NCI-H146 (cell line): ENCODE data around the gene DUOXA1.

Experiments
- DNase-seq: peaks from one replicate; lab custom pipeline; 2025; lab: John Stamatoyannopoulos, UW

Gene DUOXA1, protein sequence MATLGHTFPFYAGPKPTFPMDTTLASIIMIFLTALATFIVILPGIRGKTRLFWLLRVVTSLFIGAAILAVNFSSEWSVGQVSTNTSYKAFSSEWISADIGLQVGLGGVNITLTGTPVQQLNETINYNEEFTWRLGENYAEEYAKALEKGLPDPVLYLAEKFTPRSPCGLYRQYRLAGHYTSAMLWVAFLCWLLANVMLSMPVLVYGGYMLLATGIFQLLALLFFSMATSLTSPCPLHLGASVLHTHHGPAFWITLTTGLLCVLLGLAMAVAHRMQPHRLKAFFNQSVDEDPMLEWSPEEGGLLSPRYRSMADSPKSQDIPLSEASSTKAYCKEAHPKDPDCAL

DNA sequence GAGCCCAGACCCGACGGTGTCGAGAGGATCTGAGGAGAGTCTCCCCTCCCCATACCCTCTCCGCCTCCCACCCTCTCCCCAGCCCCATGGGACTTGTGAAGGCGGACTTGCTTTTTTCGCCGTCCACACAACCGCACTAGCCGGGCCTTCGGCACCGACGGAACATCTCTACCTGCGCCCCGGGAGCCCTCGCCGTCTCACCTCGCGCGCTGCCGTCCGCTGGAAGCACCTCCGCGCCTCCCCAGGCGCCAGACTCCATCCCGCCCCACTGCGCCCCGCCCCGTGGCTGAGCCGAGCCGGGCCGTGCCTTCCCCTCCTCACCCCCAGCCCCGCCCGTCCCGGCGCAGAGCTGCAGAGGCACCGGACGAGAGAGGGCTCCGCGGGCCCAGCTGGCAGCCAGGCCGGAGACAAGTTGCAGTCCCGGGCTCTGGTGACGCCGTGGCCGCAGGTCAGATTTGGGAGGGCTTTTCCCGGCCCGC is at the start of gene DUOXA1, which contains the start of gene DUOX1:
TSS of gene DUOXA1 (minus strand) at position 229 of the 479 bp plus-strand sequence. CDS start 6,865 bp downstream, outside the sequence.
TSS of gene DUOX1 (plus strand) at position 344 of the 479 bp plus-strand sequence. CDS start 1,973 bp downstream, outside the sequence.
- no peak for DNase-seq

DNA sequence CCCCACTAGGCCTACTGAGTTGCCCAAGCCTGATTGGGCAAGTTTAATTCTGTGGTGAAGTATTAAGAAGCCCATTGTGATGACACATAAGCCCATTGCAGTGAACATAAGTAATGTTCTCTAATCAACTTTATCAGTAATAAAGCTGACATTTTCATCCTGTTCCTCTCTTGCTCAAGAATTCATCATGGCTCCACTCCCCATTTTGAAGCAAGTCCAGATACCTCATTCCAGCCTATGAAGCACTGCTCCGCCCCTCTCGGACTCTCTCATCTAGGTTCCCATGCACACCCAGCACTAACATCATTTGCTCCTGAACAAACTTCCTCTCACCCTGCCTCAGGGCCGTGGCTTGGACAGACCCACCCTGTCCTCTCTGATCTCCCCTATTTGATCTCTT is 47.6 kb upstream of the DUOXA1 start:
- no peak for DNase-seq

DNA sequence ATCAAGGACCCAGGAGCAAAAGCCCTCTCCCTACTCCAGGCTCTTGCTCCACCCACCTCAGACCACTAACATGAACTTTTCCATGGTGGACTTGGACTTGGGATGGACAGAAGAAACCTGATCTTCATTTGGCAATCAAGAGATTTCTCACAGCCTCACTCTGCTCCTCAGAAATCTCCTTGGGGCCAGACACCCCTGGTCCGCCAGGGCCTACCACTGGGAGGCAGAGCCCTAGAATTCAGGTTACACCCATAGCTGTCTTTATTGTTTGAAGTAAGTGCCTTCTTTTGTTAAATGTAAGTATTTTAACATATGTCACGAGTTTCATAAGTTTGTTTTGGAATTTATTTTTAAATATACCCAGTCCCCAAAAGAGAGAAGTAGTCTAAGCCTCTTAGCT is 44.9 kb upstream of the DUOXA1 start:
- no peak for DNase-seq

DNA sequence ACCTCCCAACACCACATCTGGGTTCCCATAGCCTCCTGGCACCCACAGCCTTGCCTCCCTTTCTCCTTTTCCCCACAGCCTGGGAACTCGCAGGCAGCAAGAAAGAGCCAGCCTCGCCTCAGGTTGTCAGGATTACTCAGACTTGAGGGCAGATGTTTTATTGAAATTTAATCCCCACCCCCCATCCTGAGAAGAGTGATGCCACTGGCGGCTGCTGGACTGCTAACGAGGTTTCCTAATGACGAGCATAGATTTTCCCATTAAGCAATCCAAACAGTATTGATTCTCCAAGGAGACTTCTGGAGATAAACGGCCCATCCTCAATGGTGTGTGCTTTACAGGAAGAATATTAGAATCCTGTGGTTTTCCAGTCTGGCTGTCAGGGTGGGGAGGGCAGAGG is 44.4 kb upstream of the DUOXA1 start:
- DNase-seq: peak; percentile 36

DNA sequence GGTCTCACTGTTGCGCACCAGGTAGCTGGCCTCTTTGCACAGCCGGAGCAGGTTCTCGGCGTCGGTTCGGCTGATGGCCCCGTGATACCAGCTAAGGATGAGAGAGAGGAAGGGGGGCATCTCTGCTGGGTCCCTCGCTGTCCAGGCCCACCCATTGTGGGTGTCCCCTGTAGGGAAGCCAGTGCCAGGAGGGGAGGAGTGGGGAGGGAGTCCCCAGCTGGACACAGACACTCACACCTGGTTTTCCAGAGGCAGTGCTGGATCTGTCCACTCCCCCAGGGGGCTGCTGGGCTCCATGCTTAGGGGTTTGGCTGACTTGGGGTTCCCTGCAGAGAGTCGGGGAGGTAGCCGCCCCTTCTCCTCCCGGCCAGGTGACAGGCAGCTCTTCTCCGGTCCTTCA is 42.2 kb upstream of the DUOXA1 start:
- no peak for DNase-seq

DNA sequence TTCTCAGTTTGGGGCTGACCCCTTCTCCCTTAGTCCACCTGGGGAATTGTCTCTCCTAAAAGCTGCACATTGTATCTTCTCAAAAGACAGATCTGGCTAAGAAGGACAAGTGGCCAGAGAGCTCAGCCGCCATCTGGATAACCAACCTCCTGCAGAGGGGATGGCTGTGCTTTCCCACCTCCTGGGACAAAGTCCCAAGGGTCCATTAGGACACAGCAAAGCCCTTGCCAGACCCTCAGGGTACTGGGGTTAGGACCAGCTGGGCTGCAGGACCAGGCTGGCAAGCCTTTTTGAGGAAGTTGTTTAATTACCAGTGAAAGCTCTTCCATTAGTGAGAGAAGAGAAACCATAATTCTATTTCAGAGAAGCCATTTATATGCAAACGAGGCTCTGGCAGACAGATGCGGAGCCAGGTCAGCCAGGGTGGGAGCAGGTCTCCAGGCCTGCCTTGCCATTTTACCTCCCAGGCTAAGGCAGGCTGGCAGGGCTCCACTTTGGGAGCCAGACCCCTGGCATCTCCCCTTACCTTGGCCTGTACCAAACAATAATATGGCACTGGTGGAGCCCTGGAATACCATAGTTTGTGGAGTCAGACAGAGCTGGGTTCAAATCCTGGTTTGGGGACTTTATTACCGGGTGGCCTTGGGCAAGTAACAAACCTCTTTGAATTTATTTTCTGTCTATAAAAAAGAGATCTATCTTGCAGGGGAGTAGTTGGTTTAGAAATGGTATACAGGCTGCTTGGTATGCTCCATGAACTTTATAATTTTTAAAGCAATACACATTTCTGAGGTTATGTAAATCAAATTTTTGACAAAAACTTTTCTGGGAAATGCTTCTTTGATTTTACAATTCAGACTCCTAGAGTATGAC is 40.2 kb upstream of the DUOXA1 start:
- DNase-seq: peak; percentile 7

DNA sequence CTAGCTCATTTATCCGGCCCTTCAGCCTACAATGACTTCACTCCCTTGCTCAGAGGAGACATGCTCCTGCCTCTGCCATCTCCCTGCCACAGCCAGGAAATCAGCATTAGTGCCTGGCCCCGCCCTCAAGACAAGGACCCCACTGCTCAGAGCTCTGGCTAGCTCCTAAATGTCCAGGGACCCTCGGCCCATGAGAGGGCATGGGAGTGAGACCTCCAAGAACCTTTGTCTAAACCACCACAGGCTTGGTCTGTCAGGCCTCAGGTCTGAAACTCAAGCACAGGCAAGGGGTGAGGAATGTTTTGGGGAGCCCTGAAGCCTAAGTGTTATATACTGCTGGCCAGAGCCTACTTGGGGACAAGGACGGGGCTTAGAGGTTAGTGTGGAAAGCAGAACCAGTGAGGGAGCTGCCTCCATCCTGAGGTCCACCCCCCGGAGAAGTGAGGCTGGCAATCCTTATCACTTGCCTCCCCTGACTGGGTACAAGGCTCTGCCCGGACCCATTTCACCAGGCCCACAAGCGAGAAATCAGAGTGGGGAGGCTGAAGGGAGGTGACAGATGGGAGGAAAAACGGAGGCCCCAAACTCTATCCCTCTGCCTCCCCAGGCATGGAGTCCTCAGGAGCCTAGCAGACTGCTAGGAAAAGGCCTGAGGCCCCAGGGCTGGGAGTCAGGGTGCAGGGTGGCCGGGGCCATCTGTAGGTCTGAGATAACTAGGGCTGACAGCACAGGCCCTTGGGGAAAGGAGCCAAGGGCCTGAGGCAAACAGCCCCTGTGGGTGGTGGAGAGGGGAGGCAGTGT is 39.3 kb upstream of the DUOXA1 start:
- no peak for DNase-seq

DNA sequence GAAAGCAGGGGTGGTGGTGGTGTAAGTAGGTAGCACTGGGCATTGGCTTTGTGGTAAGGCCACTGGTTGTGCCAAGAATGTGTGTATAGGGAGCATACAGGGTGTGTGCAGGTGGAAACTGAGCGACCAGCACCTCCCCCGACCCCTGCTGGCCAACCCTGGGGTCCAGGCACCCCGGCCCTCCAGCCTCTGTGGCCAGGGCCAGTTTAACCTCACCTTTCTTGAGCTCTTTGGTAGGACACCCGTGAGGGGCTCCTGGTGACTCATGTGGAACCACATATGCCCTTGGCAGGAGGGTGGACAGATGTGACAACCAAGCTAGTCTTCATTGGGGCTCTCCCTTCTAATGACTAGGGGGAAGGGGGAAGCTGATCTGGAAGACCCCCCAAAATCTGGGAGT is 38.6 kb upstream of the DUOXA1 start:
- no peak for DNase-seq

DNA sequence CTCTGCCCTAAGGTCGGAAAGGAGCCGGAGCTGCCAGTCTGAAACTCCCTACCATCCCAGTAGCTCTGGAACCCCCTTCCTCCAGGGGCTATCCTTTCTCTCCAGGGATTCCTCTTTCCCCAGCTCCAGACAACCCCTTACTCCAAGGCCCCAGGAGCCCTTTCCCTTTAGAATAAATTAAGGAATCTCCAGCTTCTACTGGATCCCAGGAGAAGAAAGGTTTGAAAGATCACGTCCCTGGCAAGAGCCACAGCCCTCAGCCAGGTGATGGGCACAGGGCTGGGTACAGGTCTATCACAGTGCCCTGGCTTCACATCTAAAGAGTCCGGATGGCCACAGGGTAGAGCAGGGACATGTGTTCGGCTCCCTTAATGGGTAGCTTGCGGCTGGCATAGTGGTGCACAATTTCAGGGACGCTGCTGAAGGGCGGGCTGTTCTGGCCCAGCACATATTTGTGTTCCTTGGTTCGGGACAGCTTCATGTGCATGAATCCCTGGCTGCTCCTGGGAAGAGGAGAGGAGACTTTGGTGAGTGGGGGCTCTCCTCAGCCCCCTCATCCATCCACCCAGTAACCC is 38.0 kb upstream of the DUOXA1 start:
- no peak for DNase-seq

DNA sequence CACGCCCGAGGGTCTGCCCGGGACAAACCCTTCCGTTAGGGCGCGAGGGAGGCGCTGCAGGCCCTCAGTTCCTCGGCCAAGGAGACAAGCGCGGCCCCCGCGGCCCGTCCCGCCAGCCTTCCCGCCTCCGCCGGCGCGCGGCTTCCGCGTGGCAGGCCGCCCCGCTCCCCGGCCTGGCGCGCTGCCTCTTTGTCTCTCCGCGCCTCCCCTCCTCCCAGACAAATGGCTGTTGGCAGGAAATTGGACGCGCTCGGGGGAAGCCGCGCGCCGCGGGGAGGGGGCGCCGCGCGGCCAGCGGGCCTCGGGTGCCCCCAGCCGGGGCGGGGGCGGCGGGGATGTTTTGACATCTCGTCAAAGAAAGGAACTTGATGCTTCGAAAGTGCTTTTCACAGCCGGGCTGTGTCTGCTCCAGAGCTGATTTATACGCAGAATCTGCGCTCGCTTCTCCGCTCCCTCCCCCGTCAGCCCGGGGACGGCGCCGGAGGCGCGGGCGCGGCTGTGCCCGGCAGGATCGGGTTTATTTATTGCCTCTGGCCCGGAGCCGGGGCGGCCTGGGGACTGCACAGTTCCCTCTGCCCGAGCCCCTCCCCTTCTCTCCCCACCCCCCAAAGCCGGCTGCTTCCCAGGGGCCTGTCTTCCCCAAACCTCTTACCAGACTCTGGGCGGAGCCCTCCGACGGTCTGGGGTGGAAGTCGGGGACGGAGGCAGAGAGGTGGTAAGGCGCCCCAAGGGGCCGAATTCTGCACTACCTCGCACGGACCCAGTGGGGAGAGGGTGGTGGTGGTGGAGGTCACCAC is 37.4 kb upstream of the DUOXA1 start:
- DNase-seq: peak; percentile 74

DNA sequence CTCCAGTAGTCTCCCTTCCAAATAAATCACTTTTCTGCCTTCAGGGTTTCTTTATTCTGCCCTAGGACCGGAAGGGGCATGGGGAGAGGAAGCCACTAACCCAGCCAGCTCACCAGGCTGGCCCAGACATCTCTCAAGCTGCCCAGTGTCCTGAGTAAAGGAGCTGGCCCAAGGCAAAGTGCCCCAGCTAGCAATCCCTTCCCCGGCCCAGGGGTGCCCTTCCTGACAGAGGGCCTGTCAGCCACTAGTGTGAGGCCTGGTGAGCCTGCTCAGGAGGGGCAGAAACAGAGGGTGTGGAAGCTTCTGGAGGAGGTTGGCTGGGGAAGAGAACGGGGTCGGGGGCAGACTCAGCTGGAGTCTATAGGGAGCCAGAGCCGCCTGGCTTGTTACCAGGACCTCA is 35.9 kb upstream of the DUOXA1 start:
- DNase-seq: no peak

DNA sequence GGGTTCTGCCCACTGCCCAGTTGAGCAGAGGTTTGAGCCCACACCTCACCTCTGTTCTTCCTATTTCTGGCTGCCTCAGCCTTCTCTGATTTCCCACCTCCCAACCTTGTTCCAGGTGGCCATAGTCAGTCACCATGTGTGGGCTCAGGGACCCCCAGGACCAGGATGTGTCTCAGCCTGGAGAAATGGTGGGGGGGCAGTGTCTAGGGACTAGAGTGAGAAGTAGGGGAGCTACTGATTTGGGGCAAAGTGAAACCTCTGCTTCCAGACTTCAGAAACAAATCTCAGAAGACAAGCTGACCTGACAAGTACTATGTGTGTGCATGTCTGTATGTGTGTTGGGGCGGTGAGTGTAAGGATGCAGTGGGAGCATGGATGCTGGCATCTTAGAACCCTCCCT is 35.2 kb upstream of the DUOXA1 start:
- DNase-seq: no peak

DNA sequence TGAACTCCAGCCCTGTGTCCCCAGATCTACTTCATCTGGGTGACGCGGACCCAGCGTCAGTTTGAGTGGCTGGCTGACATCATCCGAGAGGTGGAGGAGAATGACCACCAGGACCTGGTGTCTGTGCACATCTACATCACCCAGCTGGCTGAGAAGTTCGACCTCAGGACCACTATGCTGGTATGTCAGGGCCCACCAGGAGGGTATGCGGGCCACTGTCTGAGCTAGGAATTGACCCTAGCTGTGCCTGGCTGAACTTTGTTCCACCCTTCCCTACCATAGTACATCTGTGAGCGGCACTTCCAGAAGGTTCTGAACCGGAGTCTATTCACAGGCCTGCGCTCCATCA is 33.8 kb upstream of the DUOXA1 start:
- DNase-seq: no peak

DNA sequence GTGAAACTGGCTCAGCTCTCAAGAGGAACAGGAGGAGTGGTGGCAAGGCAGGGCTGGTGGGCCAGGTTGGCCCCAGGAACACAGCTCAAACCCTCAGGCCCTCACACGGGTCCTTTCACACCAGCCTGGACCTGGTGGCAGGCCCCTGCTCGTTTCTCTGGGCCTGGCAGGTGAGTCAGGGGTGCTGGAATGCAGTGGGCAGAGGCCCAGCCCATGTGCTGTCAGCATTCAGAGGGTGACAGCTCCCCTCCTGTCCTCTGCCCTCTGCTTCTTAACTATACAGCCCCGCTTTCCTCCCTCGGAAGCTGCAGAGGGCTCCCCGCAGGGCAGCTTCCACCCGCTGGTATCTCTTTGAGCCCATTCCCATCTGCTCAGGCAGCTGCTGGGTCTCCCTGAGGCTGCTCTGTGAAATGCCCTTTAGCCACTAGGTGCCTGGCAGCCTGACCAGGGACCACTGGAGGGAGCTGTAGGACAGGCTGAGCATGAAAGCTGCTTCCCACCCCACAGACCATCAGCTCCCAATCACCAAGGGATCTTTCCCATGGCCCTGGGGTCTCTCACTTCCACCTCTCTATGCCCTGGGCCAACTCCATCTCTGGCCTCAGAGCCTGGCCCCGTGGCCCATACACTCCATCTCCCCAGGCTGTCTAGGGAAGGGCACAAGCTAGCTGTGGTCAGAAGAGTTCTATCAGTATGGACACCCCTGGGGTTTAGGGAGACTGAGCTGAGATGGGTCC is 33.3 kb upstream of the DUOXA1 start:
- peak; percentile 77 for DNase-seq

DNA sequence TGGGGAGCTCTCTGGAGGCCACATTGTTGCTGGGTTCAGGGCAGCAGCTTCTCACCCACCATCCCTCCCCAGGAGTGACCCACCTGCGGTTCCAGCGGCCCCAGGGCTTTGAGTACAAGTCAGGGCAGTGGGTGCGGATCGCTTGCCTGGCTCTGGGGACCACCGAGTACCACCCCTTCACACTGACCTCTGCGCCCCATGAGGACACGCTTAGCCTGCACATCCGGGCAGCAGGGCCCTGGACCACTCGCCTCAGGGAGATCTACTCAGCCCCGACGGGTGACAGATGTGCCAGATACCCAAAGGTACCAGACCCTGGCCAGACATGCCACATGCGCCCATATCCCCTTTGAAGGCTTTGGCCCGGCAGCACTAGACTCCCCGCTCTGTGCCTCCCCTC is 32.0 kb upstream of the DUOXA1 start:
- DNase-seq: no peak

DNA sequence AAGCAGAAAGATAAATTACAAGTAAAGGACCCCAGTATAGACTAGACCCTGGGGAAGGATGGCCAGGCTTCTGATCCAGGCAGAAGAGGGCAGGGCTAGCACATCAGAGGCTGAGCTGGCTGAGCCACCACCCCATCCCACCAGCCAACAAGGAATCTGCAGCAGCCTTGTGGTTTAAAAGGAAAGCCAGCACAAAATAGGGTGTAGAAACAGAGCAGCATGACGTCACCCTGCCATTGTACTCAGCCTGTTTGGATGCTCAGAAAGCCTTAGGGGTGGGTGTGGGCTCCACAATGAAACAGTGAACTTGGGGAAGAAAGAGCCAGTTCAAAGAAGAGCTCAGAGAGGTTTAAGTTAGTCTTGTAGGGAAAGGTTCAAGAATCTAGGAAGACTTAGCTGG is 28.3 kb upstream of the DUOXA1 start:
- no peak for DNase-seq

DNA sequence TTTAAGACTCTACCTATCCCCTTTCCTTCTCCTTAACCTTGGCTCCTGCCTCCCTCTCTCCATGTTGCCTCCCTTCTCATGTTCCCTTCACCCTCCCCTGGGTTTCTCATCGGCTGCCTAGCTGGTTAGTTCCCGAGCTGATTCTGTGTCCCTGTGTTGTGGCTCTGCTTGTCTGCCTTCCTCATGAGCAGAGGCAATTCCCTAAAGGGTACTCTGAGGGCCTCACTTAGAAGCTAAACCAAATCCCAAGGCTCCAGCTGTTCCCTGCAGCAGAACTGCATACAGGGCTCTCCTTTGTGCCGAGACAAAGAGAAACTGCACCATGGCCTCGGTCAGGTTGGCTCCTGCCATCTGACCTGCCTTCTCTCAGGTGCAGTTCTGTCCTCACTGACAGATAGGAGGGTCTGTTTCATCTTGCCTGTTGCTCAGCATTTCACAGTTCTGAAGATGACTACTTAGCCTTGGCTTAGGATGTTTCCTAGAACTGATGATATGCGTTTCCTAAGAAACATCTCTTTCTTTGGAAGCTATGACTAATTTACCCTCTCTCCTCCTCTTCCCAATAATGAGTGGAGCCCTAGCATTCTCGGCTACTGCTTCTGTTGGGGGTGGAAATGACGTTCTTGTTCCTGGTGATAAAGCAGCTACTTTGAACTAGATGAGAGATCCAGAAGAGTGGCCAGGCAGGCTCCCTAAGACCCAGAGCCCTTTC is 27.2 kb upstream of the DUOXA1 start:
- DNase-seq: no peak

DNA sequence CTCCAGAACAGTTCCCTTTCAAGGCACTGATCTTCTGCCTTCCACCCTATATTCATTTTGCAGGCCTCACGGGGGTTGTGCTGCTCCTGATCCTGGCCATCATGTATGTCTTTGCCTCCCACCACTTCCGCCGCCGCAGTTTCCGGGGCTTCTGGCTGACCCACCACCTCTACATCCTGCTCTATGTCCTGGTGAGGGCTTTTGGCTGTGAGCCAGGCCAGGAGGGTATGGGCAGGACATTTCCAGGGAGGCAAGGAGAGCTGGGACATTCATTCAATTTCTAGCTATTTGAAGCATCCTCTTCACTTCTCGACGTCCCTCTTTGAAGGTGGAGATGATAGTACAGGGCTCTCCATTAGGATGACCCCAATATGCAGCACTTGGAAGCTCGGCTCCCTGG is 26.1 kb upstream of the DUOXA1 start:
- DNase-seq: no peak

DNA sequence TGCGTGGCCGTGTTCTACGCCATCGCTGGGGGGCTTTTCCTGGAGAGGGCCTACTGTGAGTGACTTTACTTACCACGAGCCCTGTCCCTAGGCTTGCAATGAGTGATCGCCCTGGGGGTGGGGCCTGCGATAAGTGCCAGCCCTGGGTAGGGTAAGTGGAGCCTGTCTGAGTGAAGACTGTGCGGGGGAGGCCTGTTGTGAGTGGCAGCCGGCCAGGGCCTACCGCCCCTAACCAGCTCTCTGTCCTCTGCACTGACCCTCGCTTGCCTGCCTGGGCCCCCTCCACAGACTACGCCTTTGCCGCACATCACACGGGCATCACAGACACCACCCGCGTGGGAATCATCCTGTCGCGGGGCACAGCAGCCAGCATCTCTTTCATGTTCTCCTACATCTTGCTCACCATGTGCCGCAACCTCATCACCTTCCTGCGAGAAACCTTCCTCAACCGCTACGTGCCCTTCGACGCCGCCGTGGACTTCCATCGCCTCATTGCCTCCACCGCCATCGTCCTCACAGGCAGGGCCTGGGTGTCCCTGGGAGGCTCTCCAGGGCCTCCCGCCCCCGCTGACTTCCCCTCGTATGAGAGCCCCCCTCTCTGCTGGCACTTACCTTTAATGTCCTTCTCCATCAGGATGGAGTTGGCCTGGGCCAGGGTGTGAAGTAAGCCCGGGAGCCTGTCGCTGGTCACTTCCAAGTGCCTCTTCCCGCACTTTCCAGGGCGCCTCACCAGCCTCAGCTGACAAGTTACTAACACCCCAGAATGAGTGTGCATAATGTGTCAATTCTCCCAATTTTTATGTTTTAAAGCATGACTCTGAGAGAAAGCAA is 22.5 kb upstream of the DUOXA1 start:
- DNase-seq: no peak
